ENCODE results near the gene FAM53B. TPM values are rescaled to one million over a fixed set of nuclear protein-coding genes. Genes with fewer than 3 reads are reported as not detected.
"Not testable (repeated sequence)": the region's sequence is repeated elsewhere in the genome, so short reads cannot be mapped to it uniquely, and the experiment has no call there.

Gene FAM53B
- total RNA-seq, 1 experiment from 2014 or later, result 14.9 TPM

DNA sequence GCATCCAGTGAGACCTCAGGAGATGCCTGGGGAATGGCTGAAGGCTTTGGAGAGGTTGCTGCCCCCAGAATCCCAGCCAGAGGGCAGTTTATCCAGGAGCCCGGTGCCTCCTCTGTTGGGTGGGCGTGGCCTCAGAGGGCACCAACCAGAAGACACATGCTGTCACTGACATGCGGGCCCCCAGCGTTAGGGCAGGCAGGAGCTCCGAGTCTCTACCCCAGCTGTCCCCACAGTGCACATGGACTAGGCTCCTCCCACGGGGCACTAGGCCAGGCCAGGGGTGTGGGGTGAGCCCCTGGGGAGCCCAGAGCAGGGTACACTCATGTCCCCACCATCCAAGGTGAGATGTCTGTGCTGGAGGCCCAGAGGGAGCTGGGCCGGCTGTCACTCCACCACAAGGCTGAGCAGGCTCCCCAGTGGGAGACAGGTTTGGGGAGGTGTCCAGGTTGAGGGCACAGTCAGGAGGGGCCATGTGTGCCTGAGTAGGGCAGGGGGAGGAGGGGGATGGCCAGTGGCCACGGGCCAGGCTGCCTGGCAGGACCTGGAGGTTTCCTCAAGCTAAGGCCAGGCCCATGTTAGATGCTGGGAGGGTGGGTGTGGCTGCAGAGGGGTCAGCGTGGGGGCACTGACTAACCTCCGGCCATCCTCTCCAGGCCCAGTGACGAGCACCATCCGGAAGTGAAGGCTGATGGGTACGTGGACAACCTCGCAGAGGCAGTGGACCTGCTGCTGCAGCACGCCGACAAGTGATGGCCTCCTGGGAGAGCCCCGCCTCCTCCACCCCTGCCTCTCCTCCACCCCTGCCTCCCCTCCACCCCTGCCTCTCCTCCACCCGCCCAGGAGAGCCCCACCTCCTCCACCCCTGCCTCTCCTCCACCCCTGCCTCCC lies 131.3 kb downstream of the FAM53B start:
- BruUV-seq (replicated peaks), result no TSS peak
- no peak for DNase-seq (ENCODE audit: unreplicated experiment)
- peaks cover 23% of the 10 kb centered on the region for H3K36me3 Mint-ChIP-seq (ENCODE audit: insufficient read depth, unreplicated experiment)
- no peaks in the 10 kb centered on the region for H3K27me3 Mint-ChIP-seq (ENCODE audit: insufficient read depth, unreplicated experiment)
- H3K4me3 Mint-ChIP-seq (ENCODE audit: unreplicated experiment), result no peak overlapping the region
- CTCF ChIA-PET, result interaction anchor here (0.6 kb wide), 1 partner anchor 252 kb away, joined by 4 read pairs; no protein-coding TSS in a partner anchor
- POLR2A ChIA-PET, result no interaction called here
- TF ChIP-seq, protein P1, sequence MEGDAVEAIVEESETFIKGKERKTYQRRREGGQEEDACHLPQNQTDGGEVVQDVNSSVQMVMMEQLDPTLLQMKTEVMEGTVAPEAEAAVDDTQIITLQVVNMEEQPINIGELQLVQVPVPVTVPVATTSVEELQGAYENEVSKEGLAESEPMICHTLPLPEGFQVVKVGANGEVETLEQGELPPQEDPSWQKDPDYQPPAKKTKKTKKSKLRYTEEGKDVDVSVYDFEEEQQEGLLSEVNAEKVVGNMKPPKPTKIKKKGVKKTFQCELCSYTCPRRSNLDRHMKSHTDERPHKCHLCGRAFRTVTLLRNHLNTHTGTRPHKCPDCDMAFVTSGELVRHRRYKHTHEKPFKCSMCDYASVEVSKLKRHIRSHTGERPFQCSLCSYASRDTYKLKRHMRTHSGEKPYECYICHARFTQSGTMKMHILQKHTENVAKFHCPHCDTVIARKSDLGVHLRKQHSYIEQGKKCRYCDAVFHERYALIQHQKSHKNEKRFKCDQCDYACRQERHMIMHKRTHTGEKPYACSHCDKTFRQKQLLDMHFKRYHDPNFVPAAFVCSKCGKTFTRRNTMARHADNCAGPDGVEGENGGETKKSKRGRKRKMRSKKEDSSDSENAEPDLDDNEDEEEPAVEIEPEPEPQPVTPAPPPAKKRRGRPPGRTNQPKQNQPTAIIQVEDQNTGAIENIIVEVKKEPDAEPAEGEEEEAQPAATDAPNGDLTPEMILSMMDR (IDR thresholded peaks at IDR 0.05; ENCODE audit: unreplicated experiment), result no peak
- no peaks in the 10 kb centered on the region for H3K9me3 Mint-ChIP-seq (ENCODE audit: unreplicated experiment)
- no peak overlapping the region for H3K27ac Mint-ChIP-seq (ENCODE audit: low read depth, unreplicated experiment)
- no peaks in the 10 kb centered on the region for H3K4me1 Mint-ChIP-seq (ENCODE audit: insufficient read depth, unreplicated experiment)
- intact Hi-C loops (cut with micrococcal nuclease), result no loop called here

DNA sequence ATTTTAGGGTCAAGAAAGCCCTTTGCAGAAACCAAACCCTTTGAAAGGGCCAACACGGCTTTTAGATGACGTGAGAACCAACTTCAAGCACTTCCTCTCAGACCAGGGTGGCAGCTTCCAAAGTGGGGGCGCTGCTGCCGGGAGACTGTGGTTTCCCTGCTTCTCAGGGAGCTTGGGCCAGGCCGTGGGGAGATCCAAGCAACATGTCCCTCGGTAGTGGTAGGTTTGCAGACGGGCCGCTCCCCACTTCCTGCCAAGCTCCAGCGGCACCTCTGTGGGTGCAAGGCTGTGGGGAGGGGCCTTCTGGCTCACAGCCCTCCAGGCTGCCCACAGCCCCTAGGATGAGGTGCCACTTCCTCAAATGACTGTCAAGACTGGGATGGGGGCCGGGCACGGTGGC lies 132.4 kb downstream of the FAM53B start:
- POLR2A ChIA-PET, result no interaction called here
- Mint-ChIP-seq H3K27ac (ENCODE audit: low read depth, unreplicated experiment) (no peak overlapping the region), H3K27me3 (ENCODE audit: insufficient read depth, unreplicated experiment) (no peaks in the 10 kb centered on the region), H3K36me3 (ENCODE audit: insufficient read depth, unreplicated experiment) (peaks cover 14% of the 10 kb centered on the region), H3K4me3 (ENCODE audit: unreplicated experiment) (no peak overlapping the region), H3K9me3 (ENCODE audit: unreplicated experiment) (no peaks in the 10 kb centered on the region), H3K4me1 (ENCODE audit: insufficient read depth, unreplicated experiment) (no peaks in the 10 kb centered on the region)
- TF ChIP-seq, protein P1 (IDR thresholded peaks at IDR 0.05; ENCODE audit: unreplicated experiment), result no peak
- DNase-seq (ENCODE audit: unreplicated experiment), result no peak
- BruUV-seq (replicated peaks), result no TSS peak
- CTCF ChIA-PET, result interaction anchor here (0.6 kb wide), 1 partner anchor 212 kb away, joined by 3 read pairs; no protein-coding TSS in a partner anchor
- intact Hi-C loops (cut with micrococcal nuclease), result no loop called here

DNA sequence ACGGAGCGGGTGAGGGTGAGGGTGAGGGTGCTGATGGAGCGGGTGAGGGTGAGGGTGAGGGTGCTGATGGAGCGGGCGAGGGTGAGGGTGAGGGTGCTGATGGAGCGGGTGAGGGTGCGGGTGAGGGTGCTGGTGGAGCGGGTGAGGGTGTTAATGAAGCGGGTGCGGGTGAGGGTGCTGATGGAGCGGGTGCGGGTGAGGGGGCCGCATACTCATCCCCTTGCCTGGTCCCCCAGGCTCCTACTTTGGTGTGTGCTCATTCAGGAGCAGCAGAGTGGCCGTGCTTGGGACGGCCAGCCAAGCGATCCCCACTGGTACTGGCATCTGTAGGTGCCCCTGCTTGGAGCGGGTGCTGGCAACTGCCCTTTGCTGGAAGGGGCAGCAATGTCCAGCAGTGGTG lies 133.3 kb downstream of the FAM53B start:
- H3K36me3 Mint-ChIP-seq (ENCODE audit: insufficient read depth, unreplicated experiment); H3K9me3 Mint-ChIP-seq (ENCODE audit: unreplicated experiment); CTCF ChIA-PET; H3K4me3 Mint-ChIP-seq (ENCODE audit: unreplicated experiment); H3K27ac Mint-ChIP-seq (ENCODE audit: low read depth, unreplicated experiment); intact Hi-C loops (cut with micrococcal nuclease); H3K4me1 Mint-ChIP-seq (ENCODE audit: insufficient read depth, unreplicated experiment); POLR2A ChIA-PET; BruUV-seq (replicated peaks); H3K27me3 Mint-ChIP-seq (ENCODE audit: insufficient read depth, unreplicated experiment); DNase-seq (ENCODE audit: unreplicated experiment): not testable (repeated sequence)

DNA sequence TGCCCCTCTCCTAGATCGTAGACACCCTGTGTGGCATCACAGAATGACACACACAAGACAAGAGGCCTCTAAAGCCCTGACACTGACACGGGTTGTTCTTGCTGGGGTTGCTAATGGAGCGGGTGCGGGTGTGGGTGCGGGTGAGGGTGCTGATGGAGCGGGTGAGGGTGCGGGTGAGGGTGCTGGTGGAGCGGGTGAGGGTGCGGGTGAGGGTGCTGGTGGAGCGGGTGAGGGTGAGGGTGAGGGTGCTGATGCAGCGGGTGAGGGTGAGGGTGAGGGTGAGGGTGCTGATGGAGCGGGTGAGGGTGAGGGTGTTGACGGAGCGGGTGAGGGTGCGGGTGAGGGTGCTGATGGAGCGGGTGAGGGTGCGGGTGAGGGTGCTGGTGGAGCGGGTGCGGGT lies 134.0 kb downstream of the FAM53B start:
- BruUV-seq (replicated peaks); H3K4me1 Mint-ChIP-seq (ENCODE audit: insufficient read depth, unreplicated experiment); intact Hi-C loops (cut with micrococcal nuclease); DNase-seq (ENCODE audit: unreplicated experiment); H3K9me3 Mint-ChIP-seq (ENCODE audit: unreplicated experiment); CTCF ChIA-PET; H3K27me3 Mint-ChIP-seq (ENCODE audit: insufficient read depth, unreplicated experiment); POLR2A ChIA-PET; H3K36me3 Mint-ChIP-seq (ENCODE audit: insufficient read depth, unreplicated experiment); H3K27ac Mint-ChIP-seq (ENCODE audit: low read depth, unreplicated experiment); H3K4me3 Mint-ChIP-seq (ENCODE audit: unreplicated experiment): not testable (repeated sequence)

DNA sequence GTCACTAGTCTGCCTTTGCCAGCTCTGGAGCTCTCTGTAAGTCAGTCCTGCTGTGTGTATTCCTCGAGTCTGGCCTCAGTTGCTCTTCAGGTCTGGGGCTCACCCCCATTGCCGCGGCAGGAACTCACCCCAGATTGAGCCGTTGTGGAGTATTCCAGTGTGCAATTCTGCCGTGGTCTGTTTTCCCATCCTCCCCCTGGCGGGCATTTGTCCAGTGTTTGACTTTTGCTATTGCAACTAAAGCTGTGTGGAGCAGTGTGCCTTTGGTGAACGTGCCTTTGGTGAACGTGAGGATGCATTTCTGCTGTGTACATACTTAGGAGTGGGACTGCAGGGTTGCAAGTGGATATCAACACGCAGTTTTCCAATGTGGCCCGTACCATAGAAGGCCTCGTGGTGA lies 134.5 kb downstream of the FAM53B start:
- POLR2A ChIA-PET, result no interaction called here
- no peak overlapping the region for H3K27ac Mint-ChIP-seq (ENCODE audit: low read depth, unreplicated experiment)
- TF ChIP-seq, protein P1 (IDR thresholded peaks at IDR 0.05; ENCODE audit: unreplicated experiment), result no peak

More for the DNA sequence above, 134.5 kb downstream of the FAM53B start:
- Mint-ChIP-seq H3K9me3 (ENCODE audit: unreplicated experiment) (no peaks in the 10 kb centered on the region), H3K27me3 (ENCODE audit: insufficient read depth, unreplicated experiment) (no peaks in the 10 kb centered on the region), H3K36me3 (ENCODE audit: insufficient read depth, unreplicated experiment) (peaks cover 6% of the 10 kb centered on the region), H3K4me1 (ENCODE audit: insufficient read depth, unreplicated experiment) (no peaks in the 10 kb centered on the region), H3K4me3 (ENCODE audit: unreplicated experiment) (no peak overlapping the region)
- intact Hi-C loops (cut with micrococcal nuclease), result no loop called here
- no TSS peak for BruUV-seq (replicated peaks)
- DNase-seq (ENCODE audit: unreplicated experiment), result no peak
- CTCF ChIA-PET, result no interaction called here

Data from MCF 10A (cell line).